GM23338 (cell line): ENCODE measurements around the gene ADAP1. TPM values are rescaled to one million over a fixed set of nuclear protein-coding genes. Genes with fewer than 3 reads are reported as not detected.

Experiments
- ATAC-seq: fragments of 200-7000 bp; cut with Tn5 transposase; 3 replicates; pipeline ENCODE4 v1.9.1; 2020
- DNase-seq: peaks from one replicate; pipeline ENCODE4 v3.0.0-alpha.2; 2015; ENCODE audit warnings: low spot score
- H2AFZ ChIP-seq: fragments of 200-600 bp; sonication (generic); 2 replicates; pipeline ENCODE4 v1.8.0; 2016; ENCODE audit warnings: antibody characterized with exemption, mild to moderate bottlenecking, moderate library complexity
- H3F3A ChIP-seq: fragments of 200-600 bp; sonication (generic); replicated peaks from 2 replicates; pipeline ENCODE4 v1.8.0; 2017; ENCODE audit warnings: antibody characterized with exemption, mixed run types, low read depth
- H3K27ac ChIP-seq: fragments of 200-600 bp; sonication (generic); 2 replicates; pipeline ENCODE4 v1.6.1; 2016; ENCODE audit warnings: low read depth
- H3K27me3 ChIP-seq: fragments of 200-600 bp; sonication (generic); 2 replicates; pipeline ENCODE4 v1.8.0; 2016; ENCODE audit warnings: mild to moderate bottlenecking, mixed run types, moderate library complexity; ENCODE audit not compliant: insufficient read depth
- H3K36me3 ChIP-seq: fragments of 200-600 bp; sonication (generic); 2 replicates; pipeline ENCODE4 v1.8.0; 2016; ENCODE audit warnings: mild to moderate bottlenecking; ENCODE audit not compliant: insufficient read depth
- H3K4me1 ChIP-seq: fragments of 200-600 bp; sonication (generic); 2 replicates; pipeline ENCODE4 v1.8.0; 2016; ENCODE audit warnings: mild to moderate bottlenecking, moderate library complexity; ENCODE audit not compliant: insufficient read depth
- H3K4me2 ChIP-seq: fragments of 200-600 bp; sonication (generic); 2 replicates; pipeline ENCODE4 v1.7.1; 2017; ENCODE audit warnings: mixed run types
- H3K4me3 ChIP-seq: fragments of 200-600 bp; sonication (generic); 2 replicates; pipeline ENCODE4 v1.6.1; 2016; ENCODE audit warnings: mixed run types
- H3K79me2 ChIP-seq: fragments of 200-600 bp; sonication (generic); replicated peaks from 2 replicates; pipeline ENCODE4 v1.8.0; 2017; ENCODE audit warnings: mild to moderate bottlenecking; ENCODE audit not compliant: insufficient read depth
- H3K9me2 ChIP-seq: fragments of 200-600 bp; sonication (generic); 2 replicates; pipeline ENCODE4 v1.8.0; 2017; ENCODE audit not compliant: insufficient read depth
- H4K20me1 ChIP-seq: fragments of 200-600 bp; sonication (generic); replicated peaks from 2 replicates; pipeline ENCODE4 v1.8.0; 2017; ENCODE audit warnings: mild to moderate bottlenecking; ENCODE audit not compliant: insufficient read depth
- H3K27ac Mint-ChIP-seq: 2 replicates; pipeline ENCODE4 v1.8.0; 2020; ENCODE audit warnings: inconsistent platforms, mild to moderate bottlenecking, moderate library complexity, mixed read lengths
- H3K27me3 Mint-ChIP-seq: 3 replicates; pipeline ENCODE4 v1.8.0; 2022; ENCODE audit warnings: low read depth, mild to moderate bottlenecking, moderate library complexity, mixed read lengths, inconsistent platforms; ENCODE audit not compliant: insufficient read depth, poor library complexity
- H3K36me3 Mint-ChIP-seq: 3 replicates; pipeline ENCODE4 v1.8.0; 2021; ENCODE audit warnings: low read depth, mild to moderate bottlenecking, inconsistent platforms, moderate library complexity, mixed read lengths
- H3K4me1 Mint-ChIP-seq: 3 replicates; pipeline ENCODE4 v1.8.0; 2020; ENCODE audit warnings: mild to moderate bottlenecking, inconsistent platforms, mixed read lengths
- H3K4me3 Mint-ChIP-seq: 3 replicates; pipeline ENCODE4 v1.8.0; 2021; ENCODE audit warnings: moderate library complexity, mild to moderate bottlenecking, inconsistent platforms, mixed read lengths
- H3K9me3 Mint-ChIP-seq: 3 replicates; pipeline ENCODE4 v1.8.0; 2020; ENCODE audit warnings: moderate library complexity, mild to moderate bottlenecking, inconsistent platforms, mixed read lengths
- CREB1 ChIP-seq: fragments of 250-450 bp; sonication (Bioruptor Pico); IDR thresholded peaks from 2 replicates; pipeline ENCODE4 v1.5.0; 2020; ENCODE audit warnings: low read depth, mild to moderate bottlenecking, moderate library complexity
- EZH2phosphoT487 ChIP-seq: fragments of 200-600 bp; sonication (generic); IDR thresholded peaks from one replicate; pipeline ENCODE4 v1.8.1; 2018; ENCODE audit warnings: antibody characterized with exemption; ENCODE audit not compliant: unreplicated experiment
- JUNB ChIP-seq: IDR thresholded peaks from one replicate; pipeline ENCODE4 v1.6.1; 2016; ENCODE audit warnings: antibody characterized with exemption; ENCODE audit not compliant: unreplicated experiment
- POLR2AphosphoS5 ChIP-seq: IDR thresholded peaks from 2 replicates; pipeline ENCODE4 v1.6.1; 2016; ENCODE audit warnings: antibody characterized with exemption, low read depth
- polyA plus RNA-seq: library from polyadenylated mRNA; unstranded; fragments of >200 nt; fragmentation: Nextera tagmentation; extraction: Ambion mirVana; gene quantifications from 2 replicates; pipeline ENCODE4 v1.2.1, GENCODE V29; 2016
- total RNA-seq: library from RNA; depleted of rRNA; stranded (reverse); fragments of >200 nt; shearing (Covaris generic); gene quantifications from 2 replicates; pipeline ENCODE4 v1.2.3, GENCODE V29; 2014
- TF ChIP-seq, protein P1 (sequence below): IDR thresholded peaks from one replicate; pipeline ENCODE4 v1.6.1; 2018; ENCODE audit warnings: antibody characterized with exemption; ENCODE audit not compliant: unreplicated experiment
- TF ChIP-seq, protein P2 (sequence below), 2 experiments: fragments of 200-600 bp in 1 of 2; sonication (generic) in 1 of 2; conservative IDR thresholded peaks; 2 replicates each; pipeline versions ENCODE4 v1.5.1 to v1.6.1; 2016 to 2017; ENCODE audit warnings: antibody characterized with exemption in 2 of 2, low read depth in 2 of 2, mild to moderate bottlenecking in 2 of 2, moderate library complexity in 1 of 2
- TF ChIP-seq, protein P3 (sequence below): fragments of 250-450 bp; sonication (Bioruptor Pico); IDR thresholded peaks from 2 replicates; pipeline ENCODE4 v1.5.0; 2020; ENCODE audit warnings: mild to moderate bottlenecking, moderate library complexity

The ADAP1 gene
- total and polyA plus RNA-seq, 2 experiments from 2014 or later: 2.2 to 9.6 TPM

DNA sequence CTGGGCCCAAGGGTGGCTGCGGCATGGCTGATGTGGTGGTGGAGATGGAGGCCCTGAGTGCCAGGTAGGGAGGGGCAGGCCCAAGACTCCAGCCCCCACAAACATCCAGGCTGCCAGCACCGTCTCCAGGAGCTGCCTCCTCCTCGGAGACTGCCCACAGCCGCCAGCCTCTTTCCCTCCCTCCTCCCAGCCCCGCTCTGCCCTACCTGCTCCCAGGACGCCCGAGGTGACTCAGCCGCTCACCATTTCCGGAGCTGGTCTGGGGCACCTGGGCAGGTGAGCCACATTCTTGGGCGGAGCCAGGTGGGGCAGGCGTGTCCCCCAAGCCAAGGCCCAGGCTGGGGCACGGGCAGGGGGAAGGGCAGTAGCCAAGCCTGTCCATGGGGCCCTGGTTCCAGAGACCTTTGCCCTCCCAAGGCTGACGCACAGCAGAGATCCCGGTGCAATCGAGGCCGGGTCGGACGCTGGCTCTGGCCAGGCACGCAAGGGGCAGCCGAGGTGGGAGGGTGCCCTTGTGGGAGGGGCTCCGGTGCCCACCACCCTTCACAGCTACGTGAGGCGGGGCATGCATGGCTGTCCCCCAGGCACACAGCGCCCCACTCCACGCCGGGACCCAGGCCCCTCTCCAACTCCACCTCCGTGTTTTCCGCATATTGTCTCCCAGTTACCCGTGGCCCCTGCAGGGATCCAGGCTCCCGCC is 8.8 kb downstream of the ADAP1 start:
- Histone ChIP-seq H3K36me3 (no peaks in the 10 kb centered on the region), H3K9me2 (no peaks in the 10 kb centered on the region), H2AFZ (peak overlapping the region; percentile 84), H3K79me2 (no peaks in the 10 kb centered on the region), H3K4me3 (no peak overlapping the region), H3K27ac (0 out of 2 replicates have a peak overlapping the region, but pooled peaks have one; percentile 14), H3K4me1 (no peaks in the 10 kb centered on the region; the same call in 1 of the 2 replicates), H3F3A (no peaks in the 10 kb centered on the region), H4K20me1 (no peaks in the 10 kb centered on the region), H3K4me2 (no peak overlapping the region), H3K27me3 (peaks cover 8% of the 10 kb centered on the region; the same call in 1 of the 2 replicates)
- no peak overlapping the region for H3K4me3 Mint-ChIP-seq
- no peak overlapping the region; the same call in 1 of the 2 replicates for H3K27ac Mint-ChIP-seq
- H3K9me3 Mint-ChIP-seq: peaks cover 2% of the 10 kb centered on the region; the same call in 2 of the 3 replicates
- TF ChIP-seq EZH2phosphoT487: no peak
- TF ChIP-seq, protein P1, sequence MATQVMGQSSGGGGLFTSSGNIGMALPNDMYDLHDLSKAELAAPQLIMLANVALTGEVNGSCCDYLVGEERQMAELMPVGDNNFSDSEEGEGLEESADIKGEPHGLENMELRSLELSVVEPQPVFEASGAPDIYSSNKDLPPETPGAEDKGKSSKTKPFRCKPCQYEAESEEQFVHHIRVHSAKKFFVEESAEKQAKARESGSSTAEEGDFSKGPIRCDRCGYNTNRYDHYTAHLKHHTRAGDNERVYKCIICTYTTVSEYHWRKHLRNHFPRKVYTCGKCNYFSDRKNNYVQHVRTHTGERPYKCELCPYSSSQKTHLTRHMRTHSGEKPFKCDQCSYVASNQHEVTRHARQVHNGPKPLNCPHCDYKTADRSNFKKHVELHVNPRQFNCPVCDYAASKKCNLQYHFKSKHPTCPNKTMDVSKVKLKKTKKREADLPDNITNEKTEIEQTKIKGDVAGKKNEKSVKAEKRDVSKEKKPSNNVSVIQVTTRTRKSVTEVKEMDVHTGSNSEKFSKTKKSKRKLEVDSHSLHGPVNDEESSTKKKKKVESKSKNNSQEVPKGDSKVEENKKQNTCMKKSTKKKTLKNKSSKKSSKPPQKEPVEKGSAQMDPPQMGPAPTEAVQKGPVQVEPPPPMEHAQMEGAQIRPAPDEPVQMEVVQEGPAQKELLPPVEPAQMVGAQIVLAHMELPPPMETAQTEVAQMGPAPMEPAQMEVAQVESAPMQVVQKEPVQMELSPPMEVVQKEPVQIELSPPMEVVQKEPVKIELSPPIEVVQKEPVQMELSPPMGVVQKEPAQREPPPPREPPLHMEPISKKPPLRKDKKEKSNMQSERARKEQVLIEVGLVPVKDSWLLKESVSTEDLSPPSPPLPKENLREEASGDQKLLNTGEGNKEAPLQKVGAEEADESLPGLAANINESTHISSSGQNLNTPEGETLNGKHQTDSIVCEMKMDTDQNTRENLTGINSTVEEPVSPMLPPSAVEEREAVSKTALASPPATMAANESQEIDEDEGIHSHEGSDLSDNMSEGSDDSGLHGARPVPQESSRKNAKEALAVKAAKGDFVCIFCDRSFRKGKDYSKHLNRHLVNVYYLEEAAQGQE: no peak
- TF ChIP-seq, protein P2, sequence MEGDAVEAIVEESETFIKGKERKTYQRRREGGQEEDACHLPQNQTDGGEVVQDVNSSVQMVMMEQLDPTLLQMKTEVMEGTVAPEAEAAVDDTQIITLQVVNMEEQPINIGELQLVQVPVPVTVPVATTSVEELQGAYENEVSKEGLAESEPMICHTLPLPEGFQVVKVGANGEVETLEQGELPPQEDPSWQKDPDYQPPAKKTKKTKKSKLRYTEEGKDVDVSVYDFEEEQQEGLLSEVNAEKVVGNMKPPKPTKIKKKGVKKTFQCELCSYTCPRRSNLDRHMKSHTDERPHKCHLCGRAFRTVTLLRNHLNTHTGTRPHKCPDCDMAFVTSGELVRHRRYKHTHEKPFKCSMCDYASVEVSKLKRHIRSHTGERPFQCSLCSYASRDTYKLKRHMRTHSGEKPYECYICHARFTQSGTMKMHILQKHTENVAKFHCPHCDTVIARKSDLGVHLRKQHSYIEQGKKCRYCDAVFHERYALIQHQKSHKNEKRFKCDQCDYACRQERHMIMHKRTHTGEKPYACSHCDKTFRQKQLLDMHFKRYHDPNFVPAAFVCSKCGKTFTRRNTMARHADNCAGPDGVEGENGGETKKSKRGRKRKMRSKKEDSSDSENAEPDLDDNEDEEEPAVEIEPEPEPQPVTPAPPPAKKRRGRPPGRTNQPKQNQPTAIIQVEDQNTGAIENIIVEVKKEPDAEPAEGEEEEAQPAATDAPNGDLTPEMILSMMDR (conservative IDR thresholded peaks at IDR 0.05; ENCODE audit: low read depth in 2 of 2): no peak
- no peak for TF ChIP-seq JUNB
- TF ChIP-seq, protein P3, sequence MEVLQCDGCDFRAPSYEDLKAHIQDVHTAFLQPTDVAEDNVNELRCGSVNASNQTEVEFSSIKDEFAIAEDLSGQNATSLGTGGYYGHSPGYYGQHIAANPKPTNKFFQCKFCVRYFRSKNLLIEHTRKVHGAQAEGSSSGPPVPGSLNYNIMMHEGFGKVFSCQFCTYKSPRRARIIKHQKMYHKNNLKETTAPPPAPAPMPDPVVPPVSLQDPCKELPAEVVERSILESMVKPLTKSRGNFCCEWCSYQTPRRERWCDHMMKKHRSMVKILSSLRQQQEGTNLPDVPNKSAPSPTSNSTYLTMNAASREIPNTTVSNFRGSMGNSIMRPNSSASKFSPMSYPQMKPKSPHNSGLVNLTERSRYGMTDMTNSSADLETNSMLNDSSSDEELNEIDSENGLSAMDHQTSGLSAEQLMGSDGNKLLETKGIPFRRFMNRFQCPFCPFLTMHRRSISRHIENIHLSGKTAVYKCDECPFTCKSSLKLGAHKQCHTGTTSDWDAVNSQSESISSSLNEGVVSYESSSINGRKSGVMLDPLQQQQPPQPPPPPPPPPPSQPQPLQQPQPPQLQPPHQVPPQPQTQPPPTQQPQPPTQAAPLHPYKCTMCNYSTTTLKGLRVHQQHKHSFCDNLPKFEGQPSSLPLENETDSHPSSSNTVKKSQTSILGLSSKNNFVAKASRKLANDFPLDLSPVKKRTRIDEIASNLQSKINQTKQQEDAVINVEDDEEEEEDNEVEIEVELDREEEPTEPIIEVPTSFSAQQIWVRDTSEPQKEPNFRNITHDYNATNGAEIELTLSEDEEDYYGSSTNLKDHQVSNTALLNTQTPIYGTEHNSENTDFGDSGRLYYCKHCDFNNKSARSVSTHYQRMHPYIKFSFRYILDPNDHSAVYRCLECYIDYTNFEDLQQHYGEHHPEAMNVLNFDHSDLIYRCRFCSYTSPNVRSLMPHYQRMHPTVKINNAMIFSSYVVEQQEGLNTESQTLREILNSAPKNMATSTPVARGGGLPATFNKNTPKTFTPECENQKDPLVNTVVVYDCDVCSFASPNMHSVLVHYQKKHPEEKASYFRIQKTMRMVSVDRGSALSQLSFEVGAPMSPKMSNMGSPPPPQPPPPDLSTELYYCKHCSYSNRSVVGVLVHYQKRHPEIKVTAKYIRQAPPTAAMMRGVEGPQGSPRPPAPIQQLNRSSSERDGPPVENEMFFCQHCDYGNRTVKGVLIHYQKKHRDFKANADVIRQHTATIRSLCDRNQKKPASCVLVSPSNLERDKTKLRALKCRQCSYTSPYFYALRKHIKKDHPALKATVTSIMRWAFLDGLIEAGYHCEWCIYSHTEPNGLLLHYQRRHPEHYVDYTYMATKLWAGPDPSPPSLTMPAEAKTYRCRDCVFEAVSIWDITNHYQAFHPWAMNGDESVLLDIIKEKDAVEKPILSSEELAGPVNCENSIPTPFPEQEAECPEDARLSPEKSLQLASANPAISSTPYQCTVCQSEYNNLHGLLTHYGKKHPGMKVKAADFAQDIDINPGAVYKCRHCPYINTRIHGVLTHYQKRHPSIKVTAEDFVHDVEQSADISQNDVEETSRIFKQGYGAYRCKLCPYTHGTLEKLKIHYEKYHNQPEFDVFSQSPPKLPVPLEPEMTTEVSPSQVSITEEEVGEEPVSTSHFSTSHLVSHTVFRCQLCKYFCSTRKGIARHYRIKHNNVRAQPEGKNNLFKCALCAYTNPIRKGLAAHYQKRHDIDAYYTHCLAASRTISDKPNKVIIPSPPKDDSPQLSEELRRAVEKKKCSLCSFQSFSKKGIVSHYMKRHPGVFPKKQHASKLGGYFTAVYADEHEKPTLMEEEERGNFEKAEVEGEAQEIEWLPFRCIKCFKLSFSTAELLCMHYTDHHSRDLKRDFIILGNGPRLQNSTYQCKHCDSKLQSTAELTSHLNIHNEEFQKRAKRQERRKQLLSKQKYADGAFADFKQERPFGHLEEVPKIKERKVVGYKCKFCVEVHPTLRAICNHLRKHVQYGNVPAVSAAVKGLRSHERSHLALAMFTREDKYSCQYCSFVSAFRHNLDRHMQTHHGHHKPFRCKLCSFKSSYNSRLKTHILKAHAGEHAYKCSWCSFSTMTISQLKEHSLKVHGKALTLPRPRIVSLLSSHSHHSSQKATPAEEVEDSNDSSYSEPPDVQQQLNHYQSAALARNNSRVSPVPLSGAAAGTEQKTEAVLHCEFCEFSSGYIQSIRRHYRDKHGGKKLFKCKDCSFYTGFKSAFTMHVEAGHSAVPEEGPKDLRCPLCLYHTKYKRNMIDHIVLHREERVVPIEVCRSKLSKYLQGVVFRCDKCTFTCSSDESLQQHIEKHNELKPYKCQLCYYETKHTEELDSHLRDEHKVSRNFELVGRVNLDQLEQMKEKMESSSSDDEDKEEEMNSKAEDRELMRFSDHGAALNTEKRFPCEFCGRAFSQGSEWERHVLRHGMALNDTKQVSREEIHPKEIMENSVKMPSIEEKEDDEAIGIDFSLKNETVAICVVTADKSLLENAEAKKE (CRISPR knock-in tag): no peak
- TF ChIP-seq CREB1: no peak
- TF ChIP-seq POLR2AphosphoS5: no peak
- peak; percentile 79 for DNase-seq
- H3K4me1 Mint-ChIP-seq: peaks cover 13% of the 10 kb centered on the region
- H3K36me3 Mint-ChIP-seq: no peaks in the 10 kb centered on the region; the same call in 2 of the 3 replicates
- peak; percentile 92 for ATAC-seq
- peaks cover 6% of the 10 kb centered on the region for H3K27me3 Mint-ChIP-seq
